Measurements from ENCODE around the gene CAMK4.

DNA sequence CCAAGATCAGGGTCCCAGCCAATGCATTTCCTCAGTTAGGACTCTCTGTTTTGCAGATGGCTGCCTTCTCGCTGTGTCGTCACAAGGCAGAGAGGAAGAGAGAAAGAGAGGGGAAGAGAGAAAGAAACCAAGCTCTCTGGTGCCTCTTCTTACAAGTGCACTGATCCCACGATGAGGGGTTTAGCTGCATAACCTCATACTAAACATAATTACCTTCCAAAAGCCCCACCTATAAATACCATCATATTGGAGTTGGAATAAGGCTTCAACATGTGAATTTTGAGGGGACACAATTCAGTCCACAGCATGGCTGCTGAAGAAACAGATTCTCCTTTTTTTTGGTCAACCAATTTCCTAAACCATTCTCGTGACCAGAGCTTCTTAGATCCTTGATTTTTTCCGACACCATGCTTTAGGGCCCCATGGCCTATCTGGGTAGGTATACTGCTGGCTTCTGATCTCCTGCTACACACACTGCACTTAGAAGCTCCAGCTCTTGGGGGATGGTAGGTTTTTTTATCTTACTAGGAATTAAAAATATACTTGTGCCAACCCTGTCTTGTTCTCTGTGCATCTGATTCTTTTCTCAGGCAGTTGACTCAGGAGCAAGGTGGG, 5.1 kb downstream of the CAMK4 start:
- TF ChIP-seq CEBPB (IDR thresholded peaks at IDR 0.05; ENCODE audit: low read depth, low read length) (no peak), CTCF (IDR thresholded peaks at IDR 0.05; ENCODE audit: control extremely low read depth in 1 of 3, insufficient read depth in 1 of 3, low read depth in 1 of 3, low read length in 3 of 3) (no peak), TCF12 (IDR thresholded peaks at IDR 0.05; ENCODE audit: low read depth, low read length) (no peak)

Data from H1 (cell line).